Body of pancreas (tissue), 4 donors: Measurements from ENCODE around the gene PPARA.

Source experiments
- CTCF ChIP-seq, 7 experiments: fragments of 450-650 bp in 4 of 7; fragments of 200-600 bp in 3 of 7; sonication (generic) in 3 of 7; IDR thresholded peaks; one replicate each; pipeline ENCODE4 v1.5.1; 2016 to 2019; ENCODE audit warnings: antibody characterized with exemption in 7 of 7
- POLR2A ChIP-seq, 3 donors: fragments of 450-650 bp; IDR thresholded peaks; one replicate each; pipeline ENCODE4 v1.6.1; 2016; ENCODE audit warnings: antibody characterized with exemption in 3 of 3, mild to moderate bottlenecking in 2 of 3

DNA sequence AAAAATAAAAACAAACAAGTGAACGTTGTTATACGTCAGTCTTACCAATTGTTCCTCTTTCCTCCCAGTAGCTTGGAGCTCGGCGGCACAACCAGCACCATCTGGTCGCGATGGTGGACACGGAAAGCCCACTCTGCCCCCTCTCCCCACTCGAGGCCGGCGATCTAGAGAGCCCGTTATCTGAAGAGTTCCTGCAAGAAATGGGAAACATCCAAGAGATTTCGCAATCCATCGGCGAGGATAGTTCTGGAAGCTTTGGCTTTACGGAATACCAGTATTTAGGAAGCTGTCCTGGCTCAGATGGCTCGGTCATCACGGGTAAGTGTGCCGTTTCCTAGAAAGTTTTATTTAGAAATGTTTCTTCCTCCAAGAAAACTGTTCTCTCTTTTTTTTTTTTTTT, 47.9 kb downstream of the PPARA start:
- TF ChIP-seq POLR2A (IDR thresholded peaks at IDR 0.05) (no peak), CTCF (IDR thresholded peaks at IDR 0.05) (no peak)
